NT2/D1 (cell line): Measurements from ENCODE around the gene USP27X.

Experiments used
- YY1 ChIP-seq: IDR thresholded peaks from 2 replicates; pipeline ENCODE4 v1.6.1; 2011; ENCODE audit not compliant: insufficient read length, insufficient read depth
- ZNF274 ChIP-seq: IDR thresholded peaks from 2 replicates; pipeline ENCODE4 v1.6.1; 2011; ENCODE audit warnings: mild to moderate bottlenecking, low read depth, low read length

DNA sequence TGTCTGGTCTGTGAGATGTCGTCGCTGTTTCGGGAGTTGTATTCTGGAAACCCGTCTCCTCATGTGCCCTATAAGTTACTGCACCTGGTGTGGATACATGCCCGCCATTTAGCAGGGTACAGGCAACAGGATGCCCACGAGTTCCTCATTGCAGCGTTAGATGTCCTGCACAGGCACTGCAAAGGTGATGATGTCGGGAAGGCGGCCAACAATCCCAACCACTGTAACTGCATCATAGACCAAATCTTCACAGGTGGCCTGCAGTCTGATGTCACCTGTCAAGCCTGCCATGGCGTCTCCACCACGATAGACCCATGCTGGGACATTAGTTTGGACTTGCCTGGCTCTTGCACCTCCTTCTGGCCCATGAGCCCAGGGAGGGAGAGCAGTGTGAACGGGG is 1.4 kb downstream of the USP27X start:
- TF ChIP-seq ZNF274, result no peak
- no peak for TF ChIP-seq YY1
